Measurements from ENCODE around the gene CDH15.

CDH15 gene

GRCh38 chr16:89244754-89245153, 73.2 kb downstream of the CDH15 start:
- Histone ChIP-seq H3K27me3 (ENCODE audit: insufficient read depth, low read depth, severe bottlenecking) (no peaks in the 10 kb centered on the region), H3K36me3 (no peaks in the 10 kb centered on the region), H3K9me3 (ENCODE audit: severe bottlenecking) (no peaks in the 10 kb centered on the region), H3K4me3 (ENCODE audit: low read depth, low read length) (no peak overlapping the region), H3K27ac (peak overlapping the region; percentile 48; the same call in 1 of the 2 replicates)
- TF ChIP-seq CTCF (IDR thresholded peaks at IDR 0.05; ENCODE audit: low read depth, low read length): no peak
- DNase-seq: no peak
